Neural progenitor cell (in vitro differentiated cells): ENCODE data around the gene GPN3.
"Not testable (repeated sequence)": the region's sequence is repeated elsewhere in the genome, so short reads cannot be mapped to it uniquely, and the experiment has no call there.

ENCODE experiments used
- CTCF ChIP-seq: fragments of 200-600 bp; sonication (generic); IDR thresholded peaks from 2 replicates; pipeline ENCODE4 v1.5.1; 2017; ENCODE audit warnings: antibody characterized with exemption, mild to moderate bottlenecking
- EZH2 ChIP-seq: fragments of 200-600 bp; sonication (generic); IDR thresholded peaks from 2 replicates; pipeline ENCODE4 v1.6.1; 2017; ENCODE audit warnings: antibody characterized with exemption, mild to moderate bottlenecking, moderate library complexity
- EZH2phosphoT487 ChIP-seq: fragments of 200-600 bp; sonication (generic); IDR thresholded peaks from 2 replicates; pipeline ENCODE4 v1.6.1; 2017; ENCODE audit warnings: antibody characterized with exemption

- TF ChIP-seq CTCF, EZH2, EZH2phosphoT487: not testable (repeated sequence)
Measured at GRCh38 chr12:110429676-110430075, 38.4 kb downstream of the GPN3 start.
